ENCODE results near the gene PARD3B.

- no peak for TF ChIP-seq GATA2 (IDR thresholded peaks at IDR 0.05; ENCODE audit: low read depth, low read length)
- TF ChIP-seq GATA3 (IDR thresholded peaks at IDR 0.05; ENCODE audit: low read depth, low read length): no peak
Measured at GRCh38 chr2:205505371-205505770, 960.1 kb downstream of the PARD3B start.

All from SH-SY5Y (cell line).